H1 (cell line): ENCODE results near the gene MIOX. TPM values are rescaled to one million over a fixed set of nuclear protein-coding genes. Genes with fewer than 3 reads are reported as not detected.

Experiments
- CTCF ChIA-PET: fragments of 300-600 bp; sonication (Branson Sonifier 250); formaldehyde crosslinking; loops from one replicate; lab custom pipeline; 2021; ENCODE audit not compliant: partially characterized antibody; lab: Charles Lee
- POLR2A ChIA-PET: fragments of 300-600 bp; sonication (Branson Sonifier 250); formaldehyde crosslinking; loops from one replicate; lab custom pipeline; 2021; ENCODE audit warnings: inconsistent platforms; ENCODE audit not compliant: partially characterized antibody; lab: Charles Lee
- DNase-seq, 2 experiments: peaks; one replicate each; pipeline versions ENCODE4 v3.0.0 to v3.0.0-alpha.2; 2010 to 2022; ENCODE audit warnings: low spot score in 2 of 2, low read depth in 1 of 2, mixed read lengths in 1 of 2
- FAIRE-seq: peaks from 2 replicates; lab custom pipeline; 2011; peaks lifted over from hg19 to GRCh38; lab: Jason Lieb, UNC
- H2AFZ ChIP-seq: 2 replicates; pipeline ENCODE4 v1.8.1; 2012; ENCODE audit warnings: low read length, inconsistent platforms
- H2AK5ac ChIP-seq: 2 replicates; pipeline ENCODE4 v1.6.1; 2013; ENCODE audit warnings: low read depth, low read length
- H2BK120ac ChIP-seq: replicated peaks from 2 replicates; pipeline ENCODE3; 2013; ENCODE audit warnings: low read depth, low read length, inconsistent platforms
- H2BK12ac ChIP-seq: 2 replicates; pipeline ENCODE4 v1.6.1; 2013; ENCODE audit warnings: low read depth, low read length
- H2BK15ac ChIP-seq: 2 replicates; pipeline ENCODE4 v1.6.1; 2013; ENCODE audit warnings: low read length
- H2BK20ac ChIP-seq: 2 replicates; pipeline ENCODE4 v1.6.1; 2013; ENCODE audit warnings: low read length
- H2BK5ac ChIP-seq: 2 replicates; pipeline ENCODE4 v1.6.1; 2013; ENCODE audit warnings: low read depth, low read length
- H3K14ac ChIP-seq: 2 replicates; pipeline ENCODE4 v1.6.1; 2013; ENCODE audit warnings: inconsistent platforms; ENCODE audit not compliant: insufficient read length
- H3K18ac ChIP-seq: 2 replicates; pipeline ENCODE4 v1.6.1; 2013; ENCODE audit warnings: low read length; ENCODE audit errors: extremely low read depth
- H3K23ac ChIP-seq: 2 replicates; pipeline ENCODE4 v1.6.1; 2013; ENCODE audit warnings: inconsistent platforms; ENCODE audit not compliant: insufficient read length
- H3K23me2 ChIP-seq: 2 replicates; pipeline ENCODE4 v1.6.1; 2013; ENCODE audit warnings: low read depth, low read length
- H3K27ac ChIP-seq: 2 replicates; pipeline ENCODE4 v1.6.1; 2011; ENCODE audit warnings: low read depth, low read length, inconsistent platforms
- H3K27me3 ChIP-seq, 4 experiments: replicated peaks in 1 of 4; 1 replicate in 1 of 4; 2 replicates in 3 of 4; pipeline versions ENCODE4 v1.6.1 to v1.8.1; 2011 to 2013; ENCODE audit warnings: low read length in 3 of 4, mild to moderate bottlenecking in 3 of 4, inconsistent platforms in 2 of 4, mixed read lengths in 2 of 4, moderate library complexity in 1 of 4; ENCODE audit not compliant: control insufficient read depth in 3 of 4, insufficient read depth in 3 of 4; ENCODE audit errors: extremely low read depth in 1 of 4
- H3K36me3 ChIP-seq, 4 experiments: 2 replicates each; pipeline versions ENCODE4 v1.6.1 to v1.8.1; 2011 to 2013; ENCODE audit warnings: mild to moderate bottlenecking in 4 of 4, low read length in 3 of 4, moderate library complexity in 2 of 4, control low read depth in 1 of 4, inconsistent platforms in 1 of 4; ENCODE audit not compliant: insufficient read depth in 4 of 4, control insufficient read depth in 2 of 4
- H3K4ac ChIP-seq: replicated peaks from 2 replicates; pipeline ENCODE3; 2013; ENCODE audit warnings: low read length, low read depth, mixed read lengths, inconsistent platforms; ENCODE audit not compliant: insufficient read length
- H3K4me1 ChIP-seq, 4 experiments: replicated peaks in 1 of 4; 1 replicate in 1 of 4; 2 replicates in 3 of 4; pipeline versions ENCODE4 v1.6.1 to v1.8.1; 2011 to 2013; ENCODE audit warnings: low read length in 3 of 4, inconsistent platforms in 2 of 4, mixed read lengths in 1 of 4; ENCODE audit not compliant: insufficient read depth in 4 of 4, control insufficient read depth in 3 of 4
- H3K4me2 ChIP-seq, 2 experiments: 2 replicates each; pipeline versions ENCODE4 v1.6.1 to v1.8.1; 2011 to 2013; ENCODE audit warnings: low read depth in 2 of 2, low read length in 2 of 2, control low read depth in 1 of 2, inconsistent platforms in 1 of 2, mild to moderate bottlenecking in 1 of 2; ENCODE audit not compliant: insufficient read depth in 1 of 2
- H3K4me3 ChIP-seq, 4 experiments: fragments of 200-600, 300-600 bp in 1 of 4; sonication (generic), shearing (Covaris generic), sonication (Bioruptor Twin) in 1 of 4; 2 replicates each; pipeline versions ENCODE4 v1.5.1 to v1.8.1; 2011 to 2016; ENCODE audit warnings: low read length in 4 of 4, low read depth in 3 of 4, control low read depth in 2 of 4, inconsistent platforms in 2 of 4, mild to moderate bottlenecking in 2 of 4, mixed read lengths in 1 of 4, moderate library complexity in 1 of 4; ENCODE audit not compliant: insufficient read depth in 2 of 4; ENCODE audit errors: extremely low read depth in 1 of 4
- H3K56ac ChIP-seq: replicated peaks from 2 replicates; pipeline ENCODE3; 2013; ENCODE audit warnings: low read depth, mild to moderate bottlenecking, mixed read lengths, low read length, inconsistent platforms; ENCODE audit not compliant: insufficient read length
- H3K79me1 ChIP-seq: 2 replicates; pipeline ENCODE4 v1.6.1; 2013; ENCODE audit warnings: low read depth, low read length, control low read depth
- H3K79me2 ChIP-seq, 2 experiments: 2 replicates each; pipeline versions ENCODE4 v1.6.1 to v1.8.1; 2012 to 2013; ENCODE audit warnings: low read length in 2 of 2, mild to moderate bottlenecking in 2 of 2, inconsistent platforms in 1 of 2; ENCODE audit not compliant: insufficient read depth in 2 of 2, control insufficient read depth in 1 of 2
- H3K9ac ChIP-seq, 4 experiments: replicated peaks in 1 of 4; 1 replicate in 1 of 4; 2 replicates in 3 of 4; pipeline versions ENCODE4 v1.6.1 to v1.8.1; 2011 to 2013; ENCODE audit warnings: low read depth in 3 of 4, low read length in 3 of 4, control low read depth in 2 of 4, mild to moderate bottlenecking in 2 of 4, moderate library complexity in 2 of 4, inconsistent platforms in 1 of 4; ENCODE audit errors: extremely low read depth in 1 of 4
- H3K9me3 ChIP-seq, 2 experiments: 2 replicates each; pipeline versions ENCODE4 v1.6.1 to v1.8.1; 2012 to 2013; ENCODE audit warnings: mild to moderate bottlenecking in 2 of 2, moderate library complexity in 2 of 2, control low read depth in 1 of 2, inconsistent platforms in 1 of 2, low read depth in 1 of 2, low read length in 1 of 2, mixed read lengths in 1 of 2; ENCODE audit not compliant: insufficient read depth in 2 of 2
- H4K20me1 ChIP-seq, 2 experiments: replicated peaks in 1 of 2; 2 replicates each; pipeline versions ENCODE3 to v1.8.1; 2011 to 2013; ENCODE audit warnings: inconsistent platforms in 2 of 2, low read length in 2 of 2, mild to moderate bottlenecking in 1 of 2; ENCODE audit not compliant: insufficient read depth in 2 of 2, control insufficient read depth in 1 of 2
- H4K5ac ChIP-seq: 2 replicates; pipeline ENCODE4 v1.6.1; 2013; ENCODE audit warnings: low read length, low read depth, mixed read lengths, inconsistent platforms; ENCODE audit not compliant: insufficient read length
- H4K8ac ChIP-seq: 2 replicates; pipeline ENCODE4 v1.8.0; 2013; ENCODE audit warnings: mild to moderate bottlenecking, moderate library complexity, low read length, inconsistent platforms; ENCODE audit not compliant: insufficient read depth; ENCODE audit errors: extremely low read depth
- H4K91ac ChIP-seq: replicated peaks from 2 replicates; pipeline ENCODE3; 2013; ENCODE audit warnings: low read length, mixed read lengths, inconsistent platforms; ENCODE audit not compliant: insufficient read length
- ASH2L ChIP-seq: fragments of 200-600, 300-600 bp; sonication (generic); IDR thresholded peaks from one replicate; pipeline ENCODE4 v1.7.1; 2017; ENCODE audit warnings: low read length
- BCL11A ChIP-seq, 2 experiments: IDR thresholded peaks; one replicate each; pipeline ENCODE4 v1.6.1; 2011; ENCODE audit warnings: low read depth in 2 of 2, low read length in 2 of 2, mild to moderate bottlenecking in 2 of 2
- EZH2 ChIP-seq: fragments of 200-600 bp; sonication (generic); IDR thresholded peaks from 2 replicates; pipeline ENCODE4 v1.7.1; 2012; ENCODE audit warnings: low read depth, mild to moderate bottlenecking, moderate library complexity, low read length, inconsistent platforms; ENCODE audit not compliant: severe bottlenecking
- HDAC6 ChIP-seq: IDR thresholded peaks from one replicate; pipeline ENCODE4 v1.7.1; 2012; ENCODE audit warnings: low read depth, mild to moderate bottlenecking, inconsistent platforms, low read length, moderate library complexity
- WGBS, 2 experiments: shearing (Covaris generic) in 1 of 2; methylation state at CpG; one replicate each; pipeline versions ENCODE4 v1.1.6 to v1.1.7; 2013 to 2015; ENCODE audit warnings: low lambda C conversion rate in 2 of 2, mixed read lengths in 2 of 2, inconsistent platforms in 1 of 2, low coverage in 1 of 2, missing lambda C conversion rate in 1 of 2; ENCODE audit not compliant: insufficient replicate concordance in 2 of 2, insufficient coverage in 1 of 2, insufficient read length in 1 of 2; ENCODE audit errors: extremely low coverage in 1 of 2, missing lambda C conversion rate in 1 of 2; 5-methylcytosine and 5-hydroxymethylcytosine counted together
- polyA plus RNA-seq, 7 experiments: library from polyadenylated mRNA; depleted of rRNA in 3 of 7; stranded (reverse) in 5 of 7; unstranded in 2 of 7; fragments of >200 nt in 5 of 7; fragments of 200-250 nt in 2 of 7; gene quantifications; 1 replicate in 5 of 7; 2 replicates in 1 of 7; 4 replicates in 1 of 7; pipeline versions ENCODE4 v1.2.1 to v1.2.3, GENCODE V29; 2011 to 2013; ENCODE audit warnings: missing spikeins in 2 of 7, mixed read lengths in 2 of 7
- total RNA-seq: library from RNA; stranded (reverse); fragmentation: NEBNext Ultra II Directional; extraction: Animal tissue kit (Norgen Biotek cat#: 25700); gene quantifications from 2 replicates; pipeline ENCODE4 v1.2.1, GENCODE V29; 2021

Gene MIOX
- total and polyA plus RNA-seq, 2 of the 8 experiments (the other 6 are each of a cell fraction or from before 2014, with no cell fraction given), result 0.30 to 0.32 TPM

DNA sequence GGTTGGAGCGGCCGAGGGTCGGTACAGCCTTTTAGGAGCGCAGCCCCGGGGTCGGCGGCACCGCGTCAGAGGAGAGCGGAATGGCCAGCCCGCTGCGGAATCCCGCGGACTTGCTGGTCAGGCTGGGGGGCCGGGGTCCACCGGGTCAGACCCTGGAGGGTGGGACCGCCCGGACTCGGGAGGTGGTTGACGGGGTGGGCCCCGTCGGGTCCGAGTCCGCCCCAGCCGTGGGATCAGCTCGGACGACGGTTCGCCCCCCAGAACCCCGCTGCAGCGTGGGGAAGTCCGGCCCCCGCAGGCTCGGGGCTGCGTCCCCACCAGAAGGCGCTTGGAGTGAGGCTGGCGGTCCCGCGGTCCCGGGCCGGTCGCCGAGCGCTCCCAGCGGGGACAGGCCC lies 5.6 kb upstream of the MIOX start:
- H3K23me2 ChIP-seq, result peaks cover 4% of the 10 kb centered on the region; the same call in 1 of the 2 replicates
- FAIRE-seq, result no peak
- H4K8ac ChIP-seq, result peak overlapping the region; percentile 80
- H4K91ac ChIP-seq, result no peak overlapping the region
- H2AFZ ChIP-seq, result no peak overlapping the region
- H2BK15ac ChIP-seq, result no peak overlapping the region
- H3K18ac ChIP-seq, result peak overlapping the region; percentile 60; the same call in 1 of the 2 replicates
- H3K56ac ChIP-seq, result no peak overlapping the region
- no peak overlapping the region for H2BK20ac ChIP-seq
- peak overlapping the region; percentile 44 to 74 for H3K4me2 ChIP-seq
- H3K14ac ChIP-seq, result no peak overlapping the region
- no peaks in the 10 kb centered on the region for H3K79me1 ChIP-seq
- no peak overlapping the region for H3K4ac ChIP-seq
- H3K27ac ChIP-seq, result no peak overlapping the region
- peaks cover 0 to 3% of the 10 kb centered on the region in 2 experiments for H4K20me1 ChIP-seq
- ChIA-PET CTCF (interaction anchor here (1.0 to 2.0 kb wide), 2 partner anchors 17 kb away, joined by 5 to 10 read pairs; no protein-coding TSS in a partner anchor), POLR2A (interaction anchor here (0.7 to 2.1 kb wide), 8 partner anchors 8 to 43 kb away, joined by 3 to 16 read pairs (median 3); no protein-coding TSS in a partner anchor)
- H2BK120ac ChIP-seq, result no peak overlapping the region
- H2BK5ac ChIP-seq, result no peak overlapping the region; the same call in 1 of the 2 replicates
- no peak overlapping the region for H3K23ac ChIP-seq
- peak in 1 of 2 experiments; percentile 67 for DNase-seq
- H3K9me3 ChIP-seq, result no peaks in the 10 kb centered on the region
- peak overlapping the region; percentile 53 for H4K5ac ChIP-seq
- no peaks in the 10 kb centered on the region for H3K79me2 ChIP-seq
- no peak overlapping the region for H2BK12ac ChIP-seq
- H3K4me1 ChIP-seq, result peaks cover 0 to 5% (median 0%) of the 10 kb centered on the region in 4 experiments; a peak in 3 of 7 replicates
- H3K36me3 ChIP-seq, result 0 out of 8 replicates have a peak, but pooled peaks cover 0 to 2% (median 0%) of the 10 kb centered on the region in 4 experiments
- H3K9ac ChIP-seq, result peak overlapping the region in 2 of 4 experiments; percentile 19 to 34; a peak in 2 of 7 replicates
- WGBS, 2 experiments, result 9% methylated on average over 16 of the region's 45 CpGs; no CpG with 5 or more reads in 1 of the 2 experiments
- TF ChIP-seq BCL11A (IDR thresholded peaks at IDR 0.05; ENCODE audit: low read depth in 2 of 2, low read length in 2 of 2), result no peak
- no peak for TF ChIP-seq EZH2
- no peak for TF ChIP-seq HDAC6
- TF ChIP-seq ASH2L, result peak; percentile 25
- no peak overlapping the region for H2AK5ac ChIP-seq
- H3K27me3 ChIP-seq, result peaks cover 1 to 22% (median 13%) of the 10 kb centered on the region in 4 experiments; a peak in 6 of 7 replicates
- peak overlapping the region; percentile 50 to 74 (median 58) for H3K4me3 ChIP-seq
